HG02981 (cell line): ENCODE data around the gene KNDC1.

Experiments used
- ATAC-seq: cut with Tn5 transposase; IDR thresholded peaks from one replicate; pipeline ENCODE4 v1.9.1; 2021; ENCODE audit warnings: mild to moderate bottlenecking, moderate library complexity; ENCODE audit not compliant: unreplicated experiment

KNDC1 gene

DNA sequence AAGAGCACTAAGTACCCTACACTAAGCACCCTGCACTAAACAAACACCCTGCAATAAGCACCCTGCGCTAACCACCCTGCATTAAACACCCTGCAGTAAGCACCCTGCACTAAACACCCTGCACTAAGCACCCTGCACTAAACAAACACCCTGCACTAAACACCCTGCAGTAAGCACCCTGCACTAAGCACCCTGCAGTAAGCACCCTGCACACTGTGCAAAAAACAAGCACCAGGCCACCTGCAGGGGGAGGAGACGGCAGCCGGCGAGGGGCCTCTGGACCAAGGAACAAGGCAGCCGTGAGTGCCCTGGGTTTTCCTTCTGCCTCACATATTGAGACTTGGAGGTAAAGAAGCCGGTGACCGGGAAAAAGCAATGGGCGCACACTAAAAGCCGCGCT, 30.2 kb downstream of the KNDC1 start:
- ATAC-seq, result no peak

DNA sequence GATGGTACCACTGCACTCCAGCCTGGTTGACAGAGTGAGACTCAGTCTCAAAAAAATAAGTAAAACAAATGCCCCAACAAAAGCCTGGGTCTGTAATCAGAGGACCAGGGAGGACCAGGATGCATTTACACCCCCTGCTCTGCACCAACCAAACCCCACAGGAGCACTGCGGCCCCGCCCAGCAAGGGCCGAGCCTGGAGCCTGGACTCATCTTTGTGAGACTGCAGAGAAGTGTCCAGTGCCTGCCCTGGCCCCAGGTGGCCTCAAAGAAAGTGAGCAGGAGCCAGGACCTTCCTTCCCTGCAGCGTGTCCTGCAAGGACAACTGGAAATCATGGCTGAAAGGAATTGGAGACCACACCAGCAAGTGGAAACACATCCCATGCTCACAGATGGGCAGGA, 31.6 kb downstream of the KNDC1 start:
- ATAC-seq, result no peak

DNA sequence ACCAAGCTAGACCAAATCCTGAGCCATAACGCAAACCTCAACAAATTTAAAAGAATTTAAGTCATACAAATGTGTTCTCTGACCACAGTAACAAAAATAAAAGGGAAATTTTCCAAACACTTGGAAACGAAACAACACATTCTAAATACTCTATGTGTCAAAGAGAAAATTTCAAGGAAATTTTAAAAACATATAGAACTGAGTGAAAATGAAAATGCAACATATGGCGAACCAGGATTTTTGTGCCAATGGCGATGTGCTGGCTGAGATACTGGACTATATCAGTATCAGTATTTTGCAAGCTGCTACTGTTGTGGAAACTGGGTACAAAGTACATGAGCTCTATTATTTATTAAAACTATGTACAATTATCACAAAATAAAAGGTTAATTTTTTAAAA, 34.1 kb downstream of the KNDC1 start:
- ATAC-seq, result no peak

DNA sequence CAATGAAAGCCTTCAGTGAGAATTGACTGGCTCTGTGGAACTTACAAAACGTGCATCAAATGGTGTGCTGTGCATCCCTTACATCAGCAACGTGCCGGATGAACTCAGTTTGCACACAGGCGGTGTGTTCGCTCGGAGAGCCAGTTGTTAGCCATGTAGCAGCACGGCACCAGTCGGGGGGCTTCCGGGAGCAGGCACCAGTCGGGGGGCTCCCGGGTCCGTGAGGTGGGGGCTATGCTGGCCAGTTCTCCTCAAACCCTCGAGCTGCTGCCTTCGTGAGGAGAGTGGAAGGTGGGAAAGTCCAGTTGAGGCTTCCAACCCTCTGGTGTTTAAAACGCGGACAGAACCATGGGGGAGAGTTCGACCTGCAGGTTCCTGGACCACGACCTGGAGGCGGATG, 35.1 kb downstream of the KNDC1 start:
- ATAC-seq, result no peak

DNA sequence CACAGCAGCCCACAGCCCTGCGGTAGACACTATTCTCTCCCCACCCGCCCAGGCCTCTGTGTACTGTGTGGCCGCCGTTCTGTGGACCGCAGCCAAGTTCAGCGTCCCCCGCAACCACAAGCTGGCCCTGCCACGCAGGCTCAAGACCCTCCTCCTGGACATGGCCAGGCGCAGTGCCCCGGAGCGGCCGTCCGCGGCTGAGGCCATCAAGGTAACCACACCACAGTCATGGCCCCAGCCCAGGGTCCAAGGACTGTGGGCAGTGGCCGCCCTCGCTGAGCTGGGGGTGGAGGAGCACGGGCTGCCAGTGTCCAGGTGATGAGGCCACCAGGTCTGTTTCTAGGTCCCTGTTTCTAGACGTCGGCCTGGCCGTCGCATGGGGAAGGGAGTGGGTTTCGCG, 35.6 kb downstream of the KNDC1 start:
- ATAC-seq, result no peak

DNA sequence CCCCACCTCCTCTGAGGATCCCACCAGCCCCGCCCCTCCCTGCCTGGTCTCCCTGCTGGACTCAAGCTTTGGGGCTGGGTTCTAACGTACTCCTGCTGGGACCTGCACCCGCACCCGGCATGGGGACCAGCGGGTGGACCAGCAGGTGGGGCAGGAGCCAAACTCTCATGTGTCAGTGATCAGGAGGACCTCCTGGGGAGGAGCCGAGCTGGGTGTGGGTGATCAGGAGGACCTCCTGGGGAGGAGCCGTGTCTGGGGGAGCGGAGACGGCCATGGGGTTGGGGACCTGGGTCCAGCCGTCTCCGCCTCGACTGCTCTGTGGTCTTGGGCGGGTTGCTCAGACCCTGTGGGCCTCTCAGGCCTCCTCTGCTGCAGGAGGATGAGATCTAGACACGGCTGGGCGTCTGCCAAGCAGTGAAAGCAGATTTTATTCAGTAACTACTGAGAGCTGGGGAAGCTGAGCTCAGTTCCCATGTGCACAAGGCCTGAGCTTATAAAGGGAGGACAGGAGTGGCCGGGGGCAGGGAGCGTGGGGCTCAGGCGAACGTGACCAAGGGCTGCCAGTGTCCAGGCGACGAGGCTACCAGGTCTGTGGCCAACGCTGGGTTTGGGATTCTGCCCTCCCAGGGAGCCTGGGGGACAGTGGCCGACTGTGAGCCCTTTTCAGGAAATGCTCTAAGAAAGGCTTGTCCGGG, 36.3 kb downstream of the KNDC1 start:
- ATAC-seq, result no peak

DNA sequence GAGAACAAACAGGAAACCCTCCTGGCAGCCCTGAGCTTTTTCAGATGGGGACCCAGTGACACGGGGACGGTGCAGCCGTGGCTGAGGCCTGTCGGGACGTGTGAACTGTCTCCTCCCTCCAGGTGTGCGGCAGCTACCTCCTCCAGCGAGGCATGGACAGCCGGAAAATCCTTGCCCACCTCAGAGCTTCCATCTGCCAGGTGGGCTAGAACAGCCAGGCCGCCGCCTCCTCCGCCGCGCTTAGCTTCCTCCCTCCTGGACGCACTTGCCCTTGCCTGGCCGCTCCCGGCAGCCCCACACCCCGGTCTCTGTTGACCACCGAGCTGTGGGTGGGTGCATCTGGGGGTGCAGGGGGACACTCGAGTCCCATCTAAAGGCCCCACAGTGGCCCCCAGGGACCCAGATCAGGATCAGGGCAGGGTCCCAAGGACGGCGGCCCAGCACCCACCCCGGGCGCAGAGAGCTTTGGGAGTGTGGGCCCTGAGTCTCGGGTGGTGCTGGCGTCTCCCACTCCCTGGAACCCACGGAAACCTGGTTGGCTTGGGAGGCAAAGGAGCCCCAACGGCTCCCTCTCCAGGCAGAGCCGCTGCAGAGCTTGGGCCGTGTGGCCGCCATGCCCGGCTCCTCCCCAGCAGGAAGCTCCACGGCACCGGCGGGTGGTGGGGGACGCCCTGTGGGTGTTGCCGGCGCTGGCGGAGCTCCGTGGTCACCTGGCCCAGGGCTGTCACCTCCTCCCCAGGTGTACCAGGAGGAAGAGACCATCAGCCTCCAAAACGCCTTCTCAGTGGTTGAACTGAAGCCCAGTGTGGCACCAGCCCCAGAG, 37.1 kb downstream of the KNDC1 start:
- ATAC-seq, result no peak

DNA sequence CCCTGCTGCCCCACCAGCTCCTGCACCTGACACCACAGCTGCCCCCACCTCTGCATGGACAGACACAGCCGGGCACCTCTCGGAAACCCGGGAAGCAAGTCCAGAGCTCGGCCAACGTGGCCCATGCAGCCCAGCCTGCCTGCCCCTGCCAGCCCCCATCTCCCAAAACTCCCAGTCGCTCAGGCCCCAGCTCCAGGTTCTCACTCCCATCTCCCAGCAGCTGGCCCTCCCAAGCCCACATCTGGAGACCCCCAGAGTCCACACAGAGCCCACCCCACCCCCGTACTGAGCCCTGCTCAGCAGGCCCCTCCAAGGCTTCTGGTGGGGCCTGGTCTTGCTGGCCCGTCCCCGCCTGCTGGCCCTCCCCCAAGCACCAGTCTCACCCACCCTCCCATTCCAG, 37.8 kb downstream of the KNDC1 start:
- ATAC-seq, result no peak

DNA sequence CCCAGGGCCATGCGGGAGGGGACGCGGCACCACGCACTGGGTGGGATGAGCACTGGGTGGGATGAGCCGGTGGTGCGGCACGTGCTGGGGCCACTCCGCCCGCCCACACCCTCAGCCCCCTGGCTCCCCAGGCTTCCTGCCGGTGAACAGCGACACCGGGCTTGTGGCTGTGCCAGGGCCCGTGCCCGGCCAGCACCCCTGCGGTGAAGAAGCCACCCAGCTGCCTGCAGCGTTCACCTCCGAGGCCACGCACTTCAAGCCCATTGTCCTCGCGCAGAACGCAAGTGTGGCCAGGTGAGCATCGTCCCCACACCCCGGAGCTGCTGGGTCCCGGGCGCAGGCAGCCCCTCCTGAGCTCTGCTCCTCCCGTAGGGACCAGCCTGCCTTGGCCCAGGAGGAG, 38.2 kb downstream of the KNDC1 start:
- no peak for ATAC-seq

DNA sequence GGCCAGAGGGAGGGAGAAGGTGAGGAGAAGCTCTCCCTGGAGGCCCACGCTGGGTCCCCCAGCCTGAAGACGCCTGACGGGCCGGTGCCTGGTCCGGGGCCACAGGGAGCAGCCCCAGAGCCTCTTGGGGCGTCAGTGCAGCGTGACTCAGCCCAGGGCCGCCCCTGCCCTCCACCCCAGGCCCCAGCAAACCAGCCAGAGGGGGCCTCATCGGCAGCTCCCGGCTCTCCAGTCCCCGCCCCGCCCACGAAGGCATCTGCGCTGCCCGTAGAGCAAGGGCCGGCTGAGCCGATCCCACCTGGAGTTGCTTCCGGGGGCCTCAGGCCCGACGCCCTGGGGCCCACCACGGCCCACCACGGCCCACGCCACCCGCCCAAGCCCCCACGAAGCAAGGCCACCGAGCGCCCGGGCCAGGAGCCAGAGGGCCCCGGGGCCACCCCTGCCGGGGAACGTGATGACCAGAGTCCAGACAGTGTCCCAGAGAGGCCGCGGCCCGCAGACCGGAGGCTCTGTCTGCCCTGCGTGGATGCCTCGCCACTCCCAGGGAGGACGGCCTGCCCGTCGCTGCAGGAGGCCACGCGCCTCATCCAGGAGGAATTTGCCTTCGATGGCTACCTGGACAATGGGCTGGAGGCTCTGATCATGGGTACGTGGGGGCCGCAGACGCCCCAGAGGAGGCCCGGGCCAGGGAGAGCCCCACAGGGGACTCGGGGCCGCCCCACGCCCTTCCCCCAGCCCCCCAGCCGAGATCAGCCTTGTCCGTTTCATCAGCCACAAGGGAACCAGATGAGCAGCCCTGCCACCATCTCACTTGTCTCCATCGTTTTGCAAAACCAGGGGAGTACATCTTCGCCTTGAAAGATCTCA, 38.8 kb downstream of the KNDC1 start:
- no peak for ATAC-seq

DNA sequence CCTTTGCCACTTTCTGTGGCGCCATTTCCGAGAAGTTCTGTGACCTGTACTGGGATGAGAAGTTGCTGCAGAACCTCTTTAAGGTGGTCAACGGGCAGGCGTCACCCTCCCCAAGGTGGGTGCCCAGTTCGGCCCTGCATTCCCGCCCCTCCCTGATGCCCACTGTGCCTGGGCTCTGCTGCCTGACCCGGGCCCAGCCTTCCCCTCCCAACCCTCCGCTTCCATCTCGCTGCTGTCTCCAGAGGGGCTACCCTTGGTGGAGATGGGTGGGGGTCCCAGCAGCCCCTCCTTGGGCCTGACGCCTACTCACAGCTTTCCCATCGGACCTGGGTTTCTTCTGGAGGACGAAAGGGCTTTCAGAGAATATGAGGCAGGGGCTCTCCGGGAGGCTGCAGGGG, 39.5 kb downstream of the KNDC1 start:
- no peak for ATAC-seq

DNA sequence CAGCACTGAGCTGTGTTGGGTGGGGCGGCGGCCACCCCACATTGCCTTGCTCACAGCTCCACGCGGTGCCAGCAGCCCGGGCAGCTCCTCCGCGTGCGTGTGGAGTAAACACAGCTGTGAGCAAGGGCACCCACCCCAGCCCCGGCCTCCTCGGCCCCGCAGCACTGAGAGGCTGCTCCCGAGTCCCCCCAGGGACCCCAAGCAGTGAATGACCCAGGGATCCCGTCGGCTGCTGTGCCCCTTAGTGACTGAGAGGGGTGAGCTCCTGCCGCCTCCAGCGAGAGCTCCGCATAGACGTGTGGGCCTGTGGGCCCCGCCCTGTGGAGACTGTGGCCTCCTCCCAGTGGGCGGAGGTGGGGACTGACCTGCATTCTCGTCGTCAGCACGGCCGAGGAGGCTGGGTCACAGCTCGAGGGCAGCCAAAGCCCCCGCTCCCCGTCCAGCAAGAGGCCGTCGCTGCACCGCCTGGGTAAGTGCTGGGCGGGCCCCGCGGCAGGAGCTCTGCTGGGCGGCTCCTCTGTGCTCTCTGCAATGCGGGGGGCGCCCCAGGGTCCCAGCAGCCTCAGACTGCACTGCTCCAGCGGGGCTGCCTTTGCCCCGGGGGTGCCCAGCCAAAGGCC, 40.1 kb downstream of the KNDC1 start:
- ATAC-seq, result no peak

DNA sequence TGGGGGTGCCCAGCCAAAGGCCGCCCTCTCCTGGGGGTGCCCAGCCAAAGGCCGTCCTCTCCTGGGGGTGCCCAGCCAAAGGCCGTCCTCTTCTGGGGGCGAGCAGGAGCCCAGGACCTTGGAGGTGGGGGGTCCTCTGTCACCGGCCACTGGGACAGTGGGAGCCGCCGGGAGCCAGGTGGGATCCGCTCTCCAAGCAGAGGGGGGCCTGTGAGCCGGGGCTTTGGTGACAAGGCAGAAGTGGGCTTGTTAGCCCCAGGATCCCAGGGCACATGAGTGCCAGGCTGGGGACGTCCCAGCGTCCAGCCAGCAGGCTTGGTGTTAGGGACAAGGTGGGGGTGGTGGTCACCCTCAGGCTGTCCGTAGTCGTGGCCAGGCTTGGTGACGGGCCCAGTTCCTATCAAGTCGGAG, 40.6 kb downstream of the KNDC1 start:
- no peak for ATAC-seq

DNA sequence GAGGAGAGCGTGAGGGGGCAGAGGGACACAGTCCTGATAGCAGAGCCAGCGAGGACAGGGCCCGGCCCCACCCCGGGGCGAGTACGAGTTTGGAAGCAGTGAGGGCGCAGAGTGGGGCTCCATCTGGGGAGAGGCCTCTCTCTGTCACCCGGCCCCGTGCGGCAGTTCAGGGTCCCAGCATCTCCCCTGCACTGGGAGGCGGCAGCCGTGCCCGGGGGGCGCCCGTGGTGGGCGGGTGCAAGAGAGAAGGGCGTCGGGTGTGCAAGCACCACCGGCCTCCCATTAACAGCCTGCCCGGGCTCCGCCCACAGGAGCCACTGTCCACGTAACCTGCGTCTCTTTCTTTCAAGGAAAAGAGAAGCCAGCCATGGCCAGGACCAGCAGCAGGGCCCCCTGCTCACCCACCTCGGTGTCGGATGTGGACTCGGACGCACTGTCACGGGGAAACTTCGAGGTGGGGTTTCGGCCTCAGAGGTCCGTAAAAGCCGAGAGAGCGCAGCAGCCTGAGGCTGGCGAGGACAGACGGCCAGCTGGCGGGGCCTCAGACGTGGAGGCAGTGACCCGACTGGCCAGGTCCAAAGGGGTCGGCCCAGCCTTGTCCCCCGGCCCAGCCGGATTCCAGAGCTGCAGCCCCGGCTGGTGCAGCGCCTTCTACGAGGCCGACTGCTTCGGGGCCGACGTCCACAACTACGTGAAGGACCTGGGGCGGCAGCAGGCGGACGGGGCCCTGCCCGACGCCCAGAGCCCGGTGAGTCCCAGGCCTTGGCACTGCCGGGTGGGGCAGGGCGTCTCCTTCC, 41.3 kb downstream of the KNDC1 start:
- ATAC-seq, result no peak

DNA sequence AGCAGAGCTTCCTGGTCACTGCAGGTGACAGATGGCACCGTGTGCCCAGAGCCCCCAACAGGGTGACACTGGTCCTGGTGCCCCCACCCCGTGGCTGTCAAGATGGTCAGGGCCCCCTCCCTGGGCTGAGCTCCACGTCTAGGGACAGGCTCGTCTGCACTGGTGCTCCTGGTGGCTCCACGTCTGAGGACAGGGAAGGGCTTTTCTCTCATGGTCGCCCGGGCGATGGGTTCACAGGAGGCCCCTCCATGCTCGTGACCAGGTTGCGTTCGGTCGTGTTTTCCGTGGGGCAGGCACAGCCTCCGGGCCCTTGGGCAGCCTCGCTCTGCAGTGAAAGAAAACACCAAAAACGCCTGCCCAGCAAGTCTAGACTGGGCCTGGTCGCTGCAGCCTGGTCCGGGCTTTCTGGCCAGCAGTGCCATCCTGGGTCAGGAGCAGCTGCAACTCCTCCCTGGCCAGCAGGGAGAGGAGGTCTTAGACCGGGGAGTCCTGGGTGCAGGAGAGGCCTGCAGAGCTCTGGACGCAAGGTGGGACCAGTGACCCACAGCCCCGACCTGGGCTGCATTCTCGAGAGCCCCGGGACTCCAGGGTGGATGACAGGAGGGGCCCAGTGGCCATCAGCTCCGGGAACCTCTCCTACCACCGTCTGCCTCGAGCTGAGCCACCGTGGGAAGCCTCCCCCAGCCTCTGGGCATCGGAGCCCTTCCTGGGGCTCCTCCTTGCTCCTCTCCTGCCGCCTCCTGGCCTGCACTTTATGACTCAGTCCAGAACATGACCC, 42.1 kb downstream of the KNDC1 start:
- no peak for ATAC-seq

DNA sequence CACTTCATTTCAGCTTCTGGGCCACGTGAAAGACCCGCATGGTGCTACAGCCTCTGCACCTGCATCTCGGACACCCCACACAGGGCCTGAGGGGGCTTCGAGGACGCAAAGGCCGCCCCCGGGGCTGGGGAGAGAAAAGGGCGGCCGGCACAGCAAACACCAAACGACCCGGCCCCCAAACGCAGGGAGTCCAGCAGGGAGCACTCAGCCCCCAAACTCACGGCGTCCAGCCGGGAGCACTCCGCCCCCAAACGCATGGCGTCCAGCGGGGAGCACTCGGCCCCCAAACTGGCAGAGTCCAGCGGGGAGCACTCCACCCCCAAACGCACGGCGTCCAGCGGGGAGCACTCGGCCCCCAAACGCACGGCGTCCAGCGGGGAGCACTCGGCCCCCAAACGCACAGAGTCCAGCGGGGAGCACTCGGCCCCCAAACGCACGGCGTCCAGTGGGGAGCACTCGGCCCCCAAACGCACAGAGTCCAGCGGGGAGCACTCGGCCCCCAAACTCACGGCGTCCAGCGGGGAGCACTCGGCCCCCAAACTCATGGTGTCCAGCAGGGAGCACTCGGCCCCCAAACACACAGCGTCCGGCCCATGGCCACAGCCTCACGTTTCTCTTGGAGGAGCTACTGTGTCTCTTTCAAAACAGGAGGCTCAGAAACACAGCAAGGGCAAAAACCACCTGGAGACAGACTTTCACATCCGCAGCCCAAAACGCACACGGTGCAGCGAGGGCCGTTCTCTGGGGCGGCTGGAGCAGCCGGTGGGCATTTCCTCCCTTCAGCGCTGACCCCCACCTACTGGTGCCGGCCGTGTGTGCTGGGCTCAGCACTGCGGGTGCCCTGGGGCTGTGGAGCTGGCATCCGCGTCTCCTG, 43.0 kb downstream of the KNDC1 start:
- no peak for ATAC-seq

DNA sequence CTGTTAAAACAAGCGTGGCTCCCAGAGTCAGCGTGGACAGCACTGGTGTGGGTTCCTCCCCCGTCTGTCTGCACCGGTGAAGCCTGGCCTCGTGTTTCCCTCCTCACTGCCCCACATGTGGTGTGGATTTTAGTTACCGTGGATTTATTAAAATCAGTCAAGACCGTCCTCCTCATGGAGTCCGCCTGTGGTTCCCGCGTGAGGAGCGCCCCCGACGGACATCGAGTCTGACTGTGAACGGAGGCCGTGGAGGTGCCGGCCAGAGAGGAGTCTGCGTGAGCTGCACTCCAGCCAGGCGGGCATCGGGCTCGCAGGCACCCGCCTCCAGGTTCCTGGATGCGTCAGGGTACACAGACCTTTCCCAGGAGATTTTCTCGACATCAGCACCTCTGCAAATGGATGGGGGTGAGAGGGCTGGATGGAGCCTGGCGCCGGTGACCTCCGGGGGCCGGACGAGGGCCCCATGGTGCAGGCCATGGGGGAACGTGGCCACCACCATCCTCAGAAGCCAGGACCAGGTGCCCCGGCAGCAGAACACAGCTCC, 43.7 kb downstream of the KNDC1 start:
- no peak for ATAC-seq

DNA sequence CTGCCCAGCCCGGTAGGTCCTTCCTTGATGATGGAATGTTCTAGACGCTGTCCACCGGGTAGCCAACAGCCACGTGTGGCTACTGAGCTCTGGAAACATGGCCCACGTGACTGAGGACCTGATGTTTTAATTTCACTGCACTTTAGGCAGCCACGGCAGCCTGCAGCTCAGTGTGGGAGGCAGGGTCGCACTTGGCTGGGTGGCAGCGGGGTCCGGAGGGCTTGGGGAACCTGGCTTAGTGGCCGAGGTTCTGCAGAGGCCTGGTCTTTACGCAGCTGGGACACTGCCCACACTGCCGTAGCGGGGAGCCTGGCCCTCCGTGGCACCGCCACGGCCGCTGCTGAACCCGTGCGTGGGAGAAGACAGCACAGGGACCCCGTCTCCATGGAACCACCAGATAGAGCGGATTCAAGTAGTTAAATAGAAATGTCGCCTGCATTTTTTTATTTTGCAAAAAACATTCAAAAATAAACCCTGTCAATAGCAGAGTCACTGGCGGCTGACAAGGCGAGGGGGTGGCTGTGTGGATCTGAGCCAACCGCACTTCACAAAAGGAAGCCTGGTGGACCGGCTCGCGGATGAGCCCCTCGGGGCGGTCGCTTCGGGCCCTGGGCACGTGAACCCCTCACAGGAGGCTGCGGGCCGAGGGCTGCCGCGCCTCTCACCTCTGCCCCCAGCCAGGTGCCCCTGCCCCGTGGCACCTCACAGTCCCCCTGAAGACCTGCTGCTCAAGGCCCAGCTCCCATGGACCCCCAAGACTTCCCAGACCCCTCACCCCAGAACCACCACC, 44.4 kb downstream of the KNDC1 start:
- no peak for ATAC-seq
